Peyer's patch (tissue), 4 donors: ENCODE measurements around the gene ACTR8. TPM values are rescaled to one million over a fixed set of nuclear protein-coding genes. Genes with fewer than 3 reads are reported as not detected.

Experiments used
- DNase-seq, 3 donors: peaks; one replicate each; pipeline ENCODE4 v3.0.0-alpha.2; 2017 to 2019
- H3K27ac ChIP-seq, 4 donors: fragments of 200-600 bp; sonication (generic); one replicate each; pipeline ENCODE4 v1.5.1; 2016 to 2019
- H3K27me3 ChIP-seq, 2 donors: fragments of 200-600 bp; sonication (generic); one replicate each; pipeline ENCODE4 v1.5.1; 2019
- H3K36me3 ChIP-seq, 3 donors: fragments of 200-600 bp; sonication (generic); one replicate each; pipeline ENCODE4 v1.5.1; 2016 to 2019
- H3K4me1 ChIP-seq, 4 donors: fragments of 200-600 bp; sonication (generic); one replicate each; pipeline ENCODE4 v1.5.1; 2016 to 2019
- H3K4me3 ChIP-seq, 4 donors: fragments of 200-600 bp; sonication (generic); 1 replicate in 3 of 4; 2 replicates in 1 of 4; pipeline ENCODE4 v1.5.1; 2016 to 2019; ENCODE audit warnings: mild to moderate bottlenecking in 1 of 4
- H3K9me3 ChIP-seq, 4 donors: fragments of 200-600 bp; sonication (generic); one replicate each; pipeline ENCODE4 v1.5.1; 2016 to 2019; ENCODE audit warnings: mild to moderate bottlenecking in 1 of 4
- POLR2A ChIP-seq, 2 donors: fragments of 450-650 bp; IDR thresholded peaks; one replicate each; pipeline ENCODE4 v1.5.1; 2017; ENCODE audit warnings: antibody characterized with exemption in 2 of 2, mild to moderate bottlenecking in 2 of 2, moderate library complexity in 2 of 2
- total RNA-seq, 4 donors: library from RNA; depleted of rRNA; stranded (reverse); fragments of >200 nt; gene quantifications; one replicate each; pipeline ENCODE4 v1.1.0, GENCODE V29; 2016
- TF ChIP-seq, protein P1 (sequence below), 6 experiments: fragments of 450-650 bp in 4 of 6; fragments of 200-600 bp in 2 of 6; sonication (generic) in 1 of 6; IDR thresholded peaks; one replicate each; pipeline ENCODE4 v1.5.1; 2017 to 2019; ENCODE audit warnings: antibody characterized with exemption in 6 of 6, mild to moderate bottlenecking in 3 of 6, moderate library complexity in 1 of 6

ACTR8 gene
- total RNA-seq, 4 donors from 2014 or later = 13.7 to 53.6 (median 24.9) TPM

DNA sequence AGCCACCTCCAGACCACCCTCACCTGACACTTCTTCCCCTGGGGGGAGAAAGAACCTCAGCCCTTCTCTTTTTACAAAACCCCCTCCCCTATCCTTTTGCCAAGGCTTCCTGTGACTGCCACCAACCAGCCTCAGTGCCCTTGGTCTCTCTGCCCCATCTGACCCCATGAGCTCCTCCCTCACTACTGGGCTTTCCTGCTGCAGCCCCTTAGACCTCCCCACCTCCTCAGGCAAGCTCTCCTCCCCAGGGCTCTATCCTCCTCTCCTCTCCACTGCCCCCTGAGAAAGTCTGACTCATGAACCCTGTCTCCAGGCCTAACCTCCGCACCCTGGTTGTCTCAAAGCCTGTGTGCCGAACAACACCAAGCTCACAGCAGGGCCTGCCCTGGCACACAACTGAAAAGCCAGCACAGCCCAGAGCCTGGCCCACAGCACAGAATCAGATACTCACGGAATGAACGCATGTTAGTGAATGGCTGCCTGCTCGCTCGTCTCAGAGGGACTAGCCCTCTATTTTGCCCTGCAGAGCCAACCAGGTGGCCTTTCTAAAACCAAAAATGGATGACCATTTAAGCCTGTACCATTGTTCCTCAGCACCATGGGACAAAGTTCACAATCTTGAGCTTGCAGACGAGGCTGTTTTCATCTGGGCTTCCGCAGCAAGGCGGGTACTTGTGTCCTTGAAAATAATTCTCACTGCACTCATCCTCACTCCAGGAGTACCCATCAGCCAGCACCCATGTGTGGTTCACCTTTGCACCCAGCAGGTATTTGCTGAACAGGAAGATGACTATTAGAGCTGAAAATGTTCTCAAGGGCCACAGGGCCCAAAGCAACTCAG, 37.5 kb downstream of the ACTR8 start:
- Histone ChIP-seq H3K36me3 (peaks cover 0 to 4% (median 0%) of the 10 kb centered on the region in 3 donors), H3K27me3 (no peaks in the 10 kb centered on the region), H3K4me1 (peaks cover 0 to 17% (median 7%) of the 10 kb centered on the region in 4 donors), H3K9me3 (no peaks in the 10 kb centered on the region), H3K4me3 (peak overlapping the region in 2 of 4 donors; percentile 82 to 83), H3K27ac (peak overlapping the region in 3 of 4 donors; percentile 78 to 97 (median 88))
- DNase-seq = peak in 2 of 3 donors; percentile 70 to 77
- TF ChIP-seq, protein P1, sequence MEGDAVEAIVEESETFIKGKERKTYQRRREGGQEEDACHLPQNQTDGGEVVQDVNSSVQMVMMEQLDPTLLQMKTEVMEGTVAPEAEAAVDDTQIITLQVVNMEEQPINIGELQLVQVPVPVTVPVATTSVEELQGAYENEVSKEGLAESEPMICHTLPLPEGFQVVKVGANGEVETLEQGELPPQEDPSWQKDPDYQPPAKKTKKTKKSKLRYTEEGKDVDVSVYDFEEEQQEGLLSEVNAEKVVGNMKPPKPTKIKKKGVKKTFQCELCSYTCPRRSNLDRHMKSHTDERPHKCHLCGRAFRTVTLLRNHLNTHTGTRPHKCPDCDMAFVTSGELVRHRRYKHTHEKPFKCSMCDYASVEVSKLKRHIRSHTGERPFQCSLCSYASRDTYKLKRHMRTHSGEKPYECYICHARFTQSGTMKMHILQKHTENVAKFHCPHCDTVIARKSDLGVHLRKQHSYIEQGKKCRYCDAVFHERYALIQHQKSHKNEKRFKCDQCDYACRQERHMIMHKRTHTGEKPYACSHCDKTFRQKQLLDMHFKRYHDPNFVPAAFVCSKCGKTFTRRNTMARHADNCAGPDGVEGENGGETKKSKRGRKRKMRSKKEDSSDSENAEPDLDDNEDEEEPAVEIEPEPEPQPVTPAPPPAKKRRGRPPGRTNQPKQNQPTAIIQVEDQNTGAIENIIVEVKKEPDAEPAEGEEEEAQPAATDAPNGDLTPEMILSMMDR (IDR thresholded peaks at IDR 0.05) = no peak
- TF ChIP-seq POLR2A (IDR thresholded peaks at IDR 0.05) = peak in 1 of 2 donors; percentile 58

DNA sequence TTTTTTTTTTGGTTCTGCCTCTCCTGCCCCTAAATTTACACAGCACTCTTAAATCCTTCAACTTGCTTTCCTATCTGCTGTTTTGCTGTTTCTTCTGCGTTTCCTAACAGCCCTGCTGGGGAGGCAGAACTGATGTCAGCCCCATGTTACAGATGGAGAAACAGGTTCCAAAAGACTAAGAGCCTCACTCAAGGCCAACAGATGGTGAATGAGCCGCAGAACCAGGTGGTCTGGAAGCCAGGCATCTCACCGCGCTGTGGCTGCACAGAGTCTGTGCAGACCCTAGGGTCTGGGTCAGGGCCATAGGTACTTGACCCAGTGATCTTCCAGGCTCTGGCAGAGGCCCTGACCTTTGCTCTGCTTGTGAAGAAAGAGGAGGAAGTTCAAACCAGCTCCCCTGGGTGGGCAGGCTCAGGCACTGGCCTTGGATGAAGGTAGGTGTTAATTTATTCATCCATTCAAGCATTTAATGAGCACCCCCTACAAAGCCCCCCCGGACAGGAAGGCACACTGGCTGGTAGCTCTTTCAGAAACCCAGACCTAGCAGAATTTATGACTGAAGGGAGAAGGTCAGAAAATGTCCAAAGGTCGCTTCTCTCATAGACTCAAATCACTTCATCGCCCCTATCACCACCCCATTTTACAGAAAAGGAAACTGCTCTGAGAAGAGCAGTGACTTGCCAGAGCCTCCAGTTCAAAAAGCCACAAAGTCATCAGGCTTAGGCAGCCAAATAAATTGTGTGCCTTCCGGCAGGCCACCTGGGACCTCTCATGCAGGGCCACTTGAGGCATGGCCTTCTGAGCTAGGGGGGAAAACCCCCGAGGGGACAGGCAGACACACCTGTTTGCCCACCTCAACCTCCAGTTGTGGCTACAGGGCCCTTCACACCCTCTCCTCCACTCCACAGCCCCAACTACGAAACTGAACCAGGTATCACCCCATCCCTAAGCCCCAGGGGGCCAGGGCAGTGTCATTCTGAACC, 38.5 kb downstream of the ACTR8 start:
- Histone ChIP-seq H3K36me3 (peaks cover 0 to 5% (median 0%) of the 10 kb centered on the region in 3 donors), H3K9me3 (no peaks in the 10 kb centered on the region), H3K4me1 (peaks cover 0 to 17% (median 7%) of the 10 kb centered on the region in 4 donors), H3K27ac (peak overlapping the region in 3 of 4 donors; percentile 78 to 97 (median 88)), H3K4me3 (peak overlapping the region in 2 of 4 donors; percentile 82 to 83), H3K27me3 (no peaks in the 10 kb centered on the region)
- no peak for DNase-seq
- TF ChIP-seq POLR2A (IDR thresholded peaks at IDR 0.05) = no peak

DNA sequence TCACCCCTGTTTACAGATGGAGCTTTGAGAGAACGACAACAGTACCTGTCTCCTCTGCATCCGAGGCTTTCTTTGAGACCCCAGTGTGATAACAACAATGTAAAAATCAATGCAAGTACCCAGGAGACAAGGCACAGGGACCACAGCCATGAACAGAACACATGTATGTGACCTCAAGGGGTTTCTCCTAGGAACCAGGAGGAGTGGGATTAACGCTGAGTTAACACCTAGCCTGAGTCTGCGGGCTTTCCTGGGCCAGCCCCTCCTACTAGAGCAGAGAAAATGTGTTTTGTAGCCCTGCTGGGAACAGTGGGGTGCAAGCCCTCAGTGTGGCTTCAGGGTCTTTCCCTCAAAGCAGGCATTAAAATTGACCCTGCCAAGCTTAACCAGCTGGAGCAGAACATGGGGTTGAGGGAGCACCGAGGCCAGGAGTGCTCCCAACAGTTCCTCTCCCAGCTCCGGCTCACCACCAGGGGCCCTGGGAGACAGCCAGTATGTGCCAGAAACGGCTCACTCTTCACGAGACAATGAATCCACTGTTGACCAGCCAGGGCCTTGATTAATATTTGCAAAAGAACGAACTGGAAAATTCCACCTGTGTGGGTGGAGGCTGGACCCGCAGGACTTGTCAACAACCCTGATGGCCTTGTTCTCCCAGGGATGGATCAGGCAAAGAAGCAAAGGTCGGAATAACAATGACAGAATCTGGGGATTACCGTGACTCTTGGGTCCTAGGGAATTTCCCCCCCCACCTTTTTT, 39.3 kb downstream of the ACTR8 start:
- Histone ChIP-seq H3K36me3 (peaks cover 0 to 5% (median 0%) of the 10 kb centered on the region in 3 donors), H3K4me3 (peak overlapping the region in 2 of 4 donors; percentile 33 to 82), H3K9me3 (no peaks in the 10 kb centered on the region), H3K27ac (peak overlapping the region in 3 of 4 donors; percentile 43 to 97 (median 88)), H3K27me3 (no peaks in the 10 kb centered on the region), H3K4me1 (peaks cover 0 to 17% (median 7%) of the 10 kb centered on the region in 4 donors)
- TF ChIP-seq, protein P1 (IDR thresholded peaks at IDR 0.05) = peak in 3 of 6 experiments; percentile 45 to 61 (median 56)
- peak in 1 of 2 donors; percentile 10 for TF ChIP-seq POLR2A (IDR thresholded peaks at IDR 0.05)
- peak in 2 of 3 donors; percentile 76 to 80 for DNase-seq

DNA sequence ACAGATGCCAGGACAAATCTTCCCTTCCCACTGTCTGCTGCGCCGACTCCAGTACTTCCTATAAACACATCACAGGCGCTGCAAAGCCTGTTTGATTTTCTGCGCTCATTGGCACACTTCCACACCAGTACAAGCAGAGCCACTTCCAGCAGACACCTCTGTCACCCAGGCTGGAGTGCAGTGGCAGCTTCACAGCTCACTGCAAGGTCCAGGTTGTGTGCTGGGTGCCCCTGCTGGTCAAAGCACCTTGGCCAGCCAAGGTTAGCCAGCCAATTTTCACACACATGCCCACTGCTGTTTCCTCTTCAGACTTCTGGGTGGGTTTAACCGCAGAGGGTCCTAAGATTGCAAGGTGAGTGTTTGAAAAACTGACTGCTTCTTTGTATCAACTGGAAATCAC, 40.7 kb downstream of the ACTR8 start:
- no peaks in the 10 kb centered on the region for H3K9me3 ChIP-seq
- no peak for DNase-seq
- H3K4me3 ChIP-seq = no peak overlapping the region
- peaks cover 0 to 11% (median 3%) of the 10 kb centered on the region in 4 donors for H3K4me1 ChIP-seq
- no peaks in the 10 kb centered on the region for H3K27me3 ChIP-seq
- peaks cover 0 to 16% (median 0%) of the 10 kb centered on the region in 3 donors for H3K36me3 ChIP-seq
- TF ChIP-seq POLR2A (IDR thresholded peaks at IDR 0.05) = no peak
- TF ChIP-seq, protein P1 (IDR thresholded peaks at IDR 0.05) = peak in 3 of 6 experiments; percentile 17 to 43 (median 27)
- peak overlapping the region in 3 of 4 donors; percentile 16 to 56 (median 28) for H3K27ac ChIP-seq

DNA sequence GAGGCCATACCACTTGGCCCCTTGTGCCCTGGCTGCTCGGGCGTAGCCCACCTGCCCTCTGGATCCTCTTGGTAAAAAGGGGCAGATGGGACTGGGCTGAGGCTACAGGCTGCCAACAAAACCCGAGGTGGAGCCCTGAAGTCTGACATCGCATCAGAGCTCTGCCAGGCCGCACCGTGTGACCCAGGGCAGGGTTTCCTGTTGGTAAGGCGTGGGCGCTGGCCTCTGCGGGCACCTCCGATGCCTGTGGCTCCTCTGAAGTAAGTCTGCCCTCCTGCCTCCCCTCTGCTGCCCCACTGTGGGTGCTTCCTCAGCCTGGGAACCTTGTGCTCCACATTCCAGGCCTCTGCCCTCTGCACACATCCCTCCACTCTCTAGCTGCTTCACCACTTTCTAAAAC, 44.6 kb downstream of the ACTR8 start:
- Histone ChIP-seq H3K4me1 (no peaks in the 10 kb centered on the region), H3K9me3 (no peaks in the 10 kb centered on the region), H3K36me3 (peaks cover 0 to 26% (median 0%) of the 10 kb centered on the region in 3 donors), H3K4me3 (no peak overlapping the region), H3K27ac (no peak overlapping the region), H3K27me3 (no peaks in the 10 kb centered on the region)
- TF ChIP-seq, protein P1 (IDR thresholded peaks at IDR 0.05) = no peak
- TF ChIP-seq POLR2A (IDR thresholded peaks at IDR 0.05) = no peak
- no peak for DNase-seq
